OCI-LY1 (cell line): ENCODE data around the gene DMD.

ENCODE experiments used
- H2AFZ ChIP-seq: fragments of 200-600 bp; sonication (generic), shearing (Covaris generic); 2 replicates; pipeline ENCODE4 v1.6.0; 2014; ENCODE audit warnings: antibody characterized with exemption, mild to moderate bottlenecking, low read length
- H3F3A ChIP-seq: fragments of 200-600 bp; sonication (generic), shearing (Covaris generic); 2 replicates; pipeline ENCODE4 v1.6.0; 2014; ENCODE audit warnings: mild to moderate bottlenecking, antibody characterized with exemption, low read length, moderate library complexity; ENCODE audit not compliant: insufficient read depth
- H3K27ac ChIP-seq: fragments of 200-600 bp; sonication (generic); 2 replicates; pipeline ENCODE4 v1.5.1; 2014; ENCODE audit warnings: low read length, mixed run types, mild to moderate bottlenecking, low read depth; ENCODE audit not compliant: poor library complexity, severe bottlenecking
- H3K27me3 ChIP-seq: fragments of 200-600 bp; sonication (generic); 2 replicates; pipeline ENCODE4 v1.6.0; 2014; ENCODE audit warnings: antibody characterized with exemption, mild to moderate bottlenecking, low read length, moderate library complexity; ENCODE audit not compliant: insufficient read depth
- H3K36me3 ChIP-seq: fragments of 200-600 bp; sonication (generic); 2 replicates; pipeline ENCODE4 v1.6.1; 2014; ENCODE audit warnings: mild to moderate bottlenecking, antibody characterized with exemption, low read length, moderate library complexity, mixed read lengths; ENCODE audit not compliant: insufficient read depth
- H3K4me1 ChIP-seq: fragments of 200-600 bp; sonication (generic); 2 replicates; pipeline ENCODE4 v1.5.1; 2014; ENCODE audit warnings: mild to moderate bottlenecking, low read length, moderate library complexity; ENCODE audit not compliant: insufficient read depth, severe bottlenecking
- H3K4me2 ChIP-seq: fragments of 200-600 bp; sonication (generic), shearing (Covaris generic); 2 replicates; pipeline ENCODE4 v1.6.1; 2014; ENCODE audit warnings: low read length
- H3K4me3 ChIP-seq: fragments of 200-600 bp; sonication (generic); 2 replicates; pipeline ENCODE4 v1.5.1; 2014; ENCODE audit warnings: low read length, low read depth, mild to moderate bottlenecking, mixed read lengths; ENCODE audit not compliant: poor library complexity, severe bottlenecking
- H3K79me2 ChIP-seq: fragments of 200-600 bp; shearing (Covaris generic); 2 replicates; pipeline ENCODE4 v1.6.1; 2016; ENCODE audit warnings: mixed run types, low read length, mixed read lengths; ENCODE audit not compliant: insufficient read depth
- H3K9ac ChIP-seq: fragments of 200-600 bp; sonication (generic), shearing (Covaris generic); 2 replicates; pipeline ENCODE4 v1.6.1; 2014; ENCODE audit warnings: mild to moderate bottlenecking, low read length, mixed read lengths
- H3K9me2 ChIP-seq: fragments of 200-600 bp; sonication (generic), shearing (Covaris generic); 2 replicates; pipeline ENCODE4 v1.6.1; 2014; ENCODE audit warnings: low read depth, mild to moderate bottlenecking, low read length, mixed read lengths
- H3K9me3 ChIP-seq: fragments of 200-600 bp; shearing (Covaris generic); 2 replicates; pipeline ENCODE4 v1.6.1; 2014; ENCODE audit warnings: low read length, mixed read lengths
- H4K20me1 ChIP-seq: fragments of 200-600 bp; sonication (generic), shearing (Covaris generic); 2 replicates; pipeline ENCODE4 v1.6.0; 2016; ENCODE audit warnings: mild to moderate bottlenecking, low read length; ENCODE audit not compliant: insufficient read depth
- CTCF ChIP-seq: fragments of 200-600 bp; sonication (generic), shearing (Covaris generic); IDR thresholded peaks from 2 replicates; pipeline ENCODE4 v1.5.1; 2017; ENCODE audit warnings: mild to moderate bottlenecking, antibody characterized with exemption, low read length, moderate library complexity, mixed read lengths
- EZH2 ChIP-seq: fragments of 200-600 bp; sonication (generic), shearing (Covaris generic); IDR thresholded peaks from 2 replicates; pipeline ENCODE4 v1.8.0; 2017; ENCODE audit warnings: borderline replicate concordance, mixed run types, mild to moderate bottlenecking, antibody characterized with exemption, low read length, moderate library complexity, mixed read lengths

Gene DMD

GRCh38 chrX:32618154-32618553, 593.2 kb downstream of the DMD start:
- no peak for TF ChIP-seq CTCF
- TF ChIP-seq EZH2, result no peak
- Histone ChIP-seq H3K27me3 (no peaks in the 10 kb centered on the region), H3K9me3 (no peaks in the 10 kb centered on the region), H3K4me3 (no peak overlapping the region), H3K27ac (no peak overlapping the region), H3K4me1 (no peaks in the 10 kb centered on the region), H3F3A (no peaks in the 10 kb centered on the region), H3K4me2 (no peak overlapping the region), H2AFZ (no peak overlapping the region), H3K36me3 (no peaks in the 10 kb centered on the region), H3K79me2 (no peaks in the 10 kb centered on the region), H3K9me2 (no peaks in the 10 kb centered on the region), H3K9ac (no peak overlapping the region), H4K20me1 (no peaks in the 10 kb centered on the region)

- H3K4me3 ChIP-seq, result no peak overlapping the region
- no peaks in the 10 kb centered on the region for H3K4me1 ChIP-seq
- H4K20me1 ChIP-seq, result no peaks in the 10 kb centered on the region
- H3K9me3 ChIP-seq, result no peaks in the 10 kb centered on the region
- H3K9ac ChIP-seq, result no peak overlapping the region
- no peaks in the 10 kb centered on the region for H3F3A ChIP-seq
- no peaks in the 10 kb centered on the region for H3K9me2 ChIP-seq
- no peak for TF ChIP-seq EZH2
- no peak for TF ChIP-seq CTCF
- no peaks in the 10 kb centered on the region for H3K27me3 ChIP-seq
- no peaks in the 10 kb centered on the region for H3K36me3 ChIP-seq
- H2AFZ ChIP-seq, result no peak overlapping the region
- no peak overlapping the region for H3K27ac ChIP-seq
- no peak overlapping the region for H3K4me2 ChIP-seq
- H3K79me2 ChIP-seq, result no peaks in the 10 kb centered on the region
Observed at GRCh38 chrX:32614707-32615106, 596.6 kb downstream of the DMD start.

- no peak overlapping the region for H2AFZ ChIP-seq
- H3K27me3 ChIP-seq, result no peaks in the 10 kb centered on the region
Observed at GRCh38 chrX:32599156-32599555, 612.2 kb downstream of the DMD start.

More at GRCh38 chrX:32599156-32599555, 612.2 kb downstream of the DMD start:
- Histone ChIP-seq H3K4me3 (no peak overlapping the region), H3F3A (no peaks in the 10 kb centered on the region), H3K9me2 (no peaks in the 10 kb centered on the region), H3K4me2 (no peak overlapping the region), H3K27ac (no peak overlapping the region), H3K4me1 (no peaks in the 10 kb centered on the region), H3K79me2 (no peaks in the 10 kb centered on the region), H3K9ac (no peak overlapping the region), H4K20me1 (no peaks in the 10 kb centered on the region), H3K9me3 (no peaks in the 10 kb centered on the region), H3K36me3 (no peaks in the 10 kb centered on the region; the same call in 1 of the 2 replicates)
- no peak for TF ChIP-seq CTCF
- TF ChIP-seq EZH2, result no peak
